Measurements from ENCODE around the gene ARSB.
"Not testable (repeated sequence)": the region's sequence is repeated elsewhere in the genome, so short reads cannot be mapped to it uniquely, and the experiment has no call there.

Gene ARSB

DNA sequence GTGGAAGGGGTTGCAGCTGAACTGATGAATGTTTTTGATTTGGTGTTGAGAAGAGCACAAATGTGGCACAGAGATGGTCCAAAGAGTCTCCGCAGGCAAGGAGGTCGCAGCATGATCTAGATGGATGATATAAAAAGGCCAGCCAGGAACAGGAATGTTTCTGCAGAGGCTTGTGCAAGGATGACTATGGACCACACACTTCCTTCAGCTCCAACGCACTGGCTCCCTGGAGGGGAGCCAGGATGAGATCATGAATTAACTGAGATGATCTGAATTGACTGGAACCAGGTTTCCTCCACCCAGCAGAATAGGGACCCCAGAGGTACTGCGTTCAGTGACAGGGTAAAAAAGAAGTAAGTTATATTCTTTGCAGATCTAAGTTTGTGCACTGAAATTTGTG, 89.0 kb downstream of the ARSB start:
- peak; percentile 51 for DNase-seq

DNA sequence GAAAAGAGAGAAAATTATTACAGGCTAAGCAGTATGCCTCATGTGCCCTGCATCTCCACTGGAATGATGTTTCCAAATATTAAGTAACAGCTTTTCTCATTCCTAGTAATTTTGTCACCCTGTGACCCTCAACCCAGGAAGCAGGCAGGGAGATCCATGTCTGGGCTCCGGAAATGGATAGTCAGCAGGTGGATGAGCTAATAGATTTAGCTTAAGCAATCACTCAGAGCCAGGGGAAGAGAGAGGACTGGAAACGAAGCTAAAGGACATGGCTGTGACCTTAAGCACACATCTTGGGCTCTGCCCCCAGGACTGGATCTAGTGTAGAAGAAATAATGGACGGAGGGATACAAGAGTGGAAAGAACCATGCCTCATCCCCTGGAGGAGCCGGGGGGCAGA, 89.5 kb downstream of the ARSB start:
- DNase-seq, result no peak

DNA sequence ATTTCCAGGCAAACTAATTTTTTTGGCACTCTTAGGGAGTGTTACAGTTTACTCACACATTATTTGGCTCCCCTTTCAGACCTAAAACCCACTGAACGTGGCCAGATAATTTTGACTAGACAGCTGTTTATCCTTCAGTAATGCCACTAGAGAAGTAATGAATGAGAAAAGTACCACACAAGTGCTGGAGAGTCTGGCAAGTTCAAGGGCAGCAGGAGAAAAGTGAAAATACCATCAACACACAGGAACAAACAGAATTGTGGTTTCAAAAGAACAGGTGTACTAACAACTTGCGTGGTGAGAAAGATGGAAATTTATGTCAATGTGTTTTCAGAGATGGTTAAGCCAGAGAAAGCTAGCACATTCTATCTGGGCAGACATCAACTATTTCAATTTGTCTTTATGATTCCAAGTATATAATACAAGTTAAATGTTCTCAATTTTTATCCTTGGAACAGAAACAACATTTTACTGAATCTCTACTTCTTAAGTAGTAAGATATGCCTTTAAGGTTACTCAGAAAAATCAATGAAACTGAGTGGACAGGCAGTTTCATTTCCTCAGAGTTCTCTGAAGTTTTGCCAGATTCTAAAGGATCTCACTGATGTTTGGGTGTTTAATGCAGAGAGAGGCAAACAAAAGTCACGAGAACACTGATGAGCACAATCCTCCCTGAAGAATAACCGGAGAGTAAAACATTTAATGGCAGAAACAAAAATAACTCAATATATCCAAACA, 91.0 kb downstream of the ARSB start:
- DNase-seq, result no peak

DNA sequence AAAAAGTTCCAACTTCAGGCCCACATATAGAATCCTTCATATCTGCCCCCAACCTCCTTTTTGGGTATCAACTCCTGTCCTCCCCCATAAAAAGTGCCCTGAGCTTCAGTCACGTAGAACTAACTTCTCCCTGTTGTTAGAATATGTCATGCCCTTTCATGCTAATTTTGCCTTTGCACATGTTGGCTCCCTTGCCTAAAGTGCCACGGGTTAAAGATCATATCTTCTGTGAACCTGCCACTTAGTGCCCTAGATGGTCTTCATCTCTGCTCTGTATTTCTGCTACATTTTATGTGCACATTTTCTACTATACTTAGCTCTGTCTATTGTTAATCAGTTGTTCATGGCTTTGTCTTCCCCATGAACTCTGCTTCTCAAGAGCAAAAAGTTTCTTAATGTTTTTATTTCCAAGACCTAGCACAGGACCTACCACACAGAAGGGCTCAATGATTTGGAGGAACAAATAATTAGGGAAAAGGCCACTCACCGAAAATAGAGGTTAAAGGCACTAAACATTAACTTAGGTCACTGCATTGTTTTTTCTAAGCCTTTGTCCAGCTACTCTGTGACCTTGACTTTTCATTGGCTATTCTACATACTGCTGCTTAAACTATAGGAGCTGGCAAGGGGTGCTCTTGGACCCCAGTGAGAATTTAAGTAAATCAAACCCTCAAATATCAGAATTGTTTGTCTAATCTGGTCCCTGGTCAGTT, 94.3 kb downstream of the ARSB start:
- no peak for DNase-seq

DNA sequence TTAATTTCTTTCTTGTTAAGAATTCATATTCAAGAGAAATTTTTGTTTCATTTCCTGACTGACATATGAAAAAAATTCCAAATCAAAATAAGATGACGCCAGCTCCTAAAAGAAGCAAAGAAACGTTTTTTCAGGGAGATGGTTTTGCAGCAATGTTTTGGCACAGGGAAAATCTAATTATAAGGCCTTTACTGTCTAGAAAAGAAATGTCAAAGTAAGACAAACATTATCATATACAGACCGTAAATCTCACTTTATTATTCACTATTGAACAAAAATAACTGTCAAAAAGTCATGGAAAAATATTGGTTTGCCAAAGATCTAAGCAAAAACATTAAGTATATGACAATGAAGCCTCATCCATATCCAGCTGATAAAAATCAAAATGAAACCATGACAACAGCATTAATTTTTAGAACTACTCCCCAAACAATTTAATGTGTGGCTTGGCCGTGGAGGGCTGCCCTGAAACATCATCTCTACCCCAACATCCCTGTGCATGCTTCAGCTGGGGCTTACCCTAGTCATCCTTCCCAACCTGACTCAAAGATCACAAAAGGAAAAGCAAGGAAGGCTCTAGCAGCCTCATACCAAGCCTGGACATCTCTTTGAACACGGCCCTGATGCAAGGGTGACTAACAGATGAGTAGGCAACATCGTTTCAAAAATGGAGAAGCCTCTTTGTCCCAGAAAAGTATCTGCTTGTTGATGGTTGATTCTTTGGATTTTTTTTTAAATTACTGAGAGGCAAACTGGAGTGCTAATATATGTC, 95.6 kb downstream of the ARSB start:
- DNase-seq, result no peak

DNA sequence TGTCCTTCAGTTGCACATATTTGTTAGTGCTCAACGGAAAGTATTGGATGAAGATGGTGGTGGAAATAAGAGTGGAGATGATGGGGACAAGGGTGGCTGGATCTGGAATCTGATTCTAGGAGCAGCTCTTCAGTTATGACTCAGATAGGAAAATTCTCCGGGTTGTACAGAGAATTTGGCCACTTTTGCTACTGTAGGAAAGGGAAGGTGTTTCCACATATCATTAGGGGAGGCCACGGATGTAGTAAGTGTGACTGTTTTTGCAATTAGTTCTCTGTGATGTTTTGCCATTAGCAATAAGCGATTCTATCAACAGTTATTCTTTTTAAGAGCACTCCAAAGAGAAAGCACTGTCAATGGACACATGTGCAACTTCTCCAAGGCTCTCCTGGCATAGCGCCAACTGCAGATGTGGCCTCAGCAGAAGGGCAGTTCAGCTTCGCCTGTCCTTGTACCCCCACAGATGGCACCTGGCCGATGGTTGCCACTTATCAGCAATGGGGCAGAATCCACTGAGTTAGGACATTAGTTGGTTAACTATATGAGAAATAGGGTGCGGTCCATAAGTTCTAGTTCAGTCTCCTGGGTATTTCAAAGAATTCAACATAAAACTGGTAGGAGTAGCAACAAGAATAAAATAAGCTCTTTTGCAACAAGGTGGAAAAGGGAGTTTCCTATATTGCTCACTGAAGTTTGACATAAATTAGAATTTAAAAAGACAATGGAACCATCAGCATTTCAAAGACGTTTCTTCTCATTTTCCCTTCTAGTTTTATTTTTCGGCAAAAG, 96.3 kb downstream of the ARSB start:
- no peak for DNase-seq

DNA sequence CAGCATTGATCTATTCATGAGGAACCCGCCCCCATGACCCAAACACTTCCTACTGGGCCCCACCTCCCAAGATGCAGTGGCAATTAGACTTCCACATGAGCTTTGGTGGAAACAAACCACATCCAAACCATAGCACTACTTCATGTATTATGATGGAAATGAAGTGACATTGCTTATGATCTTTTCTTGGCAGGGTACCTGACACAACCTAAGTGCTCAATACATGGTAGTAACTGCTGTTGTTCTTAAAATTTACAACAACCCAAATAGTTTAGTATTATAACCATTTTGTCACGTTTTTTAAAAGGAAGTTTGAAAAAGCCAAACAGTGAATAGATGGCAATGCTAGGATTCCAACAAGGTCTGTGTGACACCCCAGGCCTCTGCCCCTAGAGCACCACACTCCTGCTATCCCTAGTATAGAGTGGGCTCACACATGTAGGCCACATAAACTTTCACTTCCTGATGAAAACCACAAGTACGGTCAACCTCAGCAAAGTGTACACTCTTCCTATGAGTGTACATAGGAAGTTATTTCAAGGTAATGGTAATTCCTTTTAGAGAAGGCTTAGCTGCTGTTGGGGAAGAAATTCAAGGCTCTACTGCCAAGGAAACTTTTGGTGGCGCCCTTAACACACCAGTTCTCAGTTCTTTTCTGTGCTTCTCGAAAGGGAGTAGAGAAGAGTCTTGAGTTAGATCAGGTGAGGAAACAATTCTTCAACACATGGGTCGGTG, 97.6 kb downstream of the ARSB start:
- no peak for DNase-seq

DNA sequence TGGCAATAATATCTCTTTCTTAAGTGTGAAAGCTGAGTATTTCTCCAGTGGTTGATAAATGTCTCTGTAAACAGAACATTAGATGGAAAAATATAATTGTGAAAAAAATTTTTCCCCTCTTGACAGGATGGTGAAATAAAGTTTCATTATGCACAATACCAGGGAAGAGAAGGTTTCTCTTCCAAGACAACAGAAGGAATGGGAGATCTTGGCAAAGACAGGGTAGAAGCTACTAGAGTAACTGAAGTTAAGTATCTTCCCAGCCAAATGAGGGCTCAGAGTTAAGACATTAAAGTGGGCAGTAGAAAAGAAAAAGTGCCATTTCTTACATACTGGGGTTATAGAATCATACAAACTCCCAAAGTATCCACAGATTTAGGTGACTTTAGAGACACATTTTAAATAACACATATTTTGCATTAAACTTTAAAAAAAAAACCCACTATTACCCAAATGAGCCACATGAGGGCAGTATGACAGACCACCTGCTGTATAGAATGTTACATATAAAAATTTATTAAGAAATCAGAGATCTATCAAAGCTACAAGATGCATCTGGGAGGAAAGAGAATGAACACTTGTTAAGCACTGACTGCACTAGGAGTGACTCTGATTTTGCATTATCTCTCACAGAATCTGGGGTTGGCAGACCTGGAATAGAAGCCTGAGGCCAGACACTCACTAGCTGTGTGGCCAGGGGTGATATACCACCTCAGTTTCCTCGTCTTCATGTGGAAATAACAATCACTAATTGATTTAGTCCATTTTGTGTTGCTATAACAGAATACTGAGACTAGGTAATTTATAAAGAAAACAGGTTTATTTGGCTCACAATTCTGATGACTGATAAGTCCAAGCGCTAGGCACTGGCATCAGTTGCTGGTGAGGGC, 98.5 kb downstream of the ARSB start:
- DNase-seq, result no peak

DNA sequence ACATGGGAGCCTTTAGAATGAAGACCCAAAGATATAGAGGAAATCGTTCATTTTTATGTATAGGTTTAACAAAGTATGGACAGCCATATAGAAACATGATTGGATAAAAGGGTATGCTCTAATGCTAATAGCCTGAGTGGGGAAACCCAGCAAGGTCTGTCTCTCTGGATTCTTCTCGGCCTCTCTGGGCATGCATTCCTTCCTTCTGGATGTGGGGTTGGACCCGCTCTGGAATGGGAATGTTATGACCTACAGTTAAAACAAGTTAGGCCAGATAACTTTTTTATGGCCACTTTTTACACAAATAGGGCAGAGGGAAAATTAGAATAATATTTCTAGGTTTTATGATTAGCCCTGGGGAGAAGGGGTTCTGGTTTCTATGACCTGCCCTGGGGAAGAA, 103.2 kb downstream of the ARSB start:
- DNase-seq, result no peak

DNA sequence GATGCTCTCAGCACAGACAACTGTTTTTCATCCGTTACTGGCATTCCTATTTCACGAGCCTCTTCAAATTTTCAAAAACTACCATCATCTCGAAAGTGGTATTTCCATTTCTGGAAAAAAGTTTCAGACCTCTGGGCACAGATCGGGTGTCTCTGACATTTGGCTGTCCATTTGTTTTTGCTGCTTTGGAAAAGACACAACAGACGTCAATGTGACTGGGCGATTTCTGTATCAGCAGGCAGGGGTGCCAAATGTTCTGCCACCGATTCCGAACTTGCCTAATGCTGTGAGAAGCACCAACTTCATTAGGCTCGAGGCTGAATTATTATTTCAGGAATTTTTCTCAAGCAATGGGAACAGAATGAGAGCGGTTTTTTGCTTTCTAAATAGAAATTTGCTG, 105.6 kb downstream of the ARSB start:
- no peak for DNase-seq

DNA sequence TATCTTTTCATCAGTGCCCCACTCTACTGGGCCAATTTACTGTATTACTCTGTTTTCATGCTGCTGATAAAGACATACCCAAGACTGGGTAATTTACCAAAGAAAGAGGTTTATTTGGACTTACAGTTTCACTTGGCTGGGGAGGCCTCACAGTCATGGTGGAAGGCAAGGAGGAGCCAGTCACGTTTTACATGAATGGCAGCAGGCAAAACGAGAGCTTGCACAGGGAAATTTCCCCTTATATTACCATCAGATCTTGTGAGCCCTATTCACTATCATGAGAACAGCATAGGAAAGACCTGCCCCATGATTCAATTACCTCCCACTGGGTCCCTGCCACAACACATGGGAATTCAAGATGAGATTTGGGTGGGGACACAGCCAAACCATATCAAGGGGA, 119.0 kb downstream of the ARSB start:
- not testable (repeated sequence) for DNase-seq

DNA sequence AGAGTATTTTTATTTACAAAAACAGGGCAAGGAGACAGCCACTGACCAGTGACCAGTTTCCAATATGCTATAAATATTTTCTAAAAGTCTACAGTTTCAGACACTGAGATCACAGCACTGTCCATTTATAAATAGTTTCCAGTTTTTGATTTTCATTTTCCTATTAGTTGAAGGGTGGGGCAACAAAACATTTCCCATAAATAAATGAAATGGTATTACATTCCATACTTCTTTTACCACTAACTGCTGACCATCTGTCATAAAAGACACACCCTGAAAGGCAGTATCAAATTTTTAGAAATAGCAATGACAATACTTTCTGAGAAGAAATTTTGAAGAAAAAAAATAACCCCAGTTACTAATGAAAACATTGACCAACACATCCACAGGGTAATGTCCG, 126.7 kb downstream of the ARSB start:
- DNase-seq, result no peak

DNA sequence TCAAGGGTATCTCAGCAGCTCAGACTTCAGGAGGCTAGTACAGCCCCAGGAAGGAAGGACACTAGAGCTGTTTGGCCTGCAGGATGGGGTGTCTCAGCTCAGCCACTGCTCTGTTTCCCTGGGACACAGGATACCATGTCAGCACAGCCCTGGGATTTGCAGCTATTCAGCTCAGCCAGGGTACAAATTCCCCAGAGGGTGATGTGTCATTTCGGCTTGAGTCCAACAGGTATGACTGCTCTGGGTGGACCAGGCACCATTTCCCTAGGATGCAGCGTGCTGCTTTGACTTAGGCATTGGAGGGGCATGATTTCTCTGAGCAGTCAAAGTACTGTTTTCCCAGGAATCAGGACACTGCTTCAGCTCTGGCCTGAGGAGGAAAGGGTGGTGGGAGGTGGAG, 130.1 kb downstream of the ARSB start:
- no peak for DNase-seq

DNA sequence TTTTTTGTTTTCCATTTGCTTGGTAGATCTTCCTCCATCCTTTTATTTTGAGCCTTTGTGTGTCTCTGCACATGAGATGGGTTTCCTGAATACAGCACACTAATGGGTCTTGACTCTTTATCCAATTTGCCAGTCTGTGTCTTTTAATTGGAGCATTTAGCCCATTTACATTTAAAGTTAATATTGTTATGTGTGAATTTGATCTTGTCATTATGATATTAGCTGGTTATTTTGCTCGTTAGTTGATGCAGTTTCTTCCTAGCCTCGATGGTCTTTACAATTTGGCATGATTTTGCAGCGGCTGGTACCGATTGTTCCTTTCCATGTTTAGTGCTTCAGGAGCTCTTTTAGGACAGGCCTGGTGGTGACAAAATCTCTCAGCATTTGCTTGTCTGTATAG, 133.2 kb downstream of the ARSB start:
- DNase-seq, result not testable (repeated sequence)

DNA sequence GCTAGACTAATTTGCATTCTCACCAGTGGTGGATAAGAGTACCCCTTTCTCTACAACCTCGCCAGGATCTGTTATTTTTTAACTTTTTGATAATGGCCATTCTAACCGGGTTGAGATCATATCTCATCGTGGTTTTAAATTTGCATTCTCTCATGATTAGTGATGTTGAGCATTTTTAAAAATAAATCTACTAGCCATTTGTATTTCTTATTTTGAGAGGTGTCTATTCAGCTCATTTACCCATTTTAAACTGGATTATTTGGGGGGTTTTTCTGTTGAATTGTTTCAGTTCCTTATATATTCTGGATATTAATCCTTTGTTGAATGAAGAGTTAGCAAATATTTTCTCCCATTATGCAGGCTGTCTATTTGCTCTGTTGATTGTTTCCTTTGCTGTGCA, 139.6 kb downstream of the ARSB start:
- DNase-seq, result no peak

DNA sequence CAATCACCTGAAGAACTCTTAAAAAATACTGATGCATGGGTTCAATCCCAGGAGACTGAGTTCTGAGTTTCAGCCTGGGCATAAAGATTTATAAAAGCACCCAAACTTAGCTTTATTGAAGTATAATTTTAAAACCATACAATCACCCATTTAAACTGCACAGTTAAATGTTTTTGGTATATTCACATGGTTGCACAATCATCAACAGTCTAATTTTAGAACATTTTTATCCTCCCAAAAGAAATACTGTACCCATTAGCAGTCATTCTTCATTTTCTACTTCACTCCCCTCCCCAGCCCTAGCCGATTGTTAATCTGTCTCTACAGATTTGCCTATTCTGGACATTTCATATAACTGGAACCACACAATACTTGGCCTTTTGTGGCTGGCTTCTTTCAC, 141.7 kb downstream of the ARSB start:
- no peak for DNase-seq

DNA sequence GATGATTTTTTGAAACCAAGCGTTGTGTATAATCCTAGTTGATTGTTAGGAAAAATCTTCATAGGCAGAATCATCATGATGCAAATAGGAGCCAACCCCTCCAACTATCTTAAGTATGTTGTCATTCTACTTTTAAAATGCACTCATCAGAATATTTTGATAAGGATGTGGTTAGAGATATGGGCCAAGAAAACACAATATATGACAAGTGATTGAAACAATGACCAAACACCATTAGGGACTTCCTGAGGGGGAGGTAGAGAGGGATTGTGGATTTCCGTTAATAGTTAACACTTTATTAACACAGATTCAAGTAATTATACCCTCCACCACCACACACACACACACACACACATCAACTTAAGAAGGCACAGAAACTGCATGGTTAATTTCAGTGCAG, 143.3 kb downstream of the ARSB start:
- DNase-seq, result no peak

DNA sequence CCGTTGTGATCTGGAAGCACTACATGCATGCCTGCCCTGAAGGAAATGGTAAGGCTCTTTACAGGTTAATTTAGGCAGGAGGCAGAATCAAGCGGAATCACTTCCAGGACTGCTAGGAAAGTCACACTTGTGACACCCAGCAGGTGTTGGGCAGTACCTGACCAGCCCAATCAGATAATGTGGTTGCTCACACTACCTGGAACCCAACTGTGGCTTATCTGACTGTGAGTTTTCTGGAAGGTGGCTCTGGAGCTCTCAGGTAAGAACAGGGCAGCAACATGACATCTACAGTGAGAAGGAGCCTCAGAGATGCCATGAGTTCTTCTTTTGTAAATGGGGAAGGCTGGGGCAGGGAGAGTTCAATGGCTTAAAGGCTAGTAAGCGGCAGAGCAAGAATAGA, 146.4 kb downstream of the ARSB start:
- DNase-seq, result no peak

DNA sequence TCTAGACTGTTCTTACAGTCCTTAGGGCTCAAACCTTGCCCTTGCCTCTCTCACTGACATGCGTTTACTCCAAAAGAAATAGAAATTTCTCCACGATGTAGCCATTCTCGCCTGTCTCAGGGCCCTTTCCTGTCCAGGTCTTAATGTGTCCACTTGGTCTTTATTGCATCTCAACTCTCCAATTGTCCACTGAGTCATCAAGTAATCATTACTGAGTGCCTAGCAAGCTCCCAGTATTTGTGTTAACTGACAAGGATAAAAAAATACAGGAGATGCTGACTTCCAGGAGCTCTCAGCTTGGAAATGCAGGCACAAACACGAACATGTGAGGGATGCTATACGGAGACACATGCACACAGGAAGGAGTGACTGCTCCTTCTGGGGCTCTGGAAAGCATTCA, 147.3 kb downstream of the ARSB start:
- no peak for DNase-seq

DNA sequence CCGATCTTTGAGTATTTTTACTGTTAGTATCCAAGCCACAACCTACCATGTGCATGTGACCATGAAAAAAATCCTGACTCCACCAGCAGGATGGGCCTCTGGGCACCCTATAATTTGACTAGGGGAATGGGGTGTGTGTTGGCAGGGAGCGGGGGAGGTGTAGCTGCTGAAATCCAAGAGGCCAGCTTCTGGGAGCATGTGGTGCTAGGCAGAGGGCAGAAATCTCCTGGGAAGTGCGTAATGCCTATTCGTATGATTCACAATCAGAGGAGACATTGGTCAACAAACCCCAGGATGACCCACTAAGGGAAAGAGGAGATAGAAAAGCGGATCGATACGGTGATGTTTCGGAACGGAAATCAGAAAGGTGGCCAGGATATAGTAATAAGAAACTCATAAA, 149.9 kb downstream of the ARSB start:
- no peak for DNase-seq

DNA sequence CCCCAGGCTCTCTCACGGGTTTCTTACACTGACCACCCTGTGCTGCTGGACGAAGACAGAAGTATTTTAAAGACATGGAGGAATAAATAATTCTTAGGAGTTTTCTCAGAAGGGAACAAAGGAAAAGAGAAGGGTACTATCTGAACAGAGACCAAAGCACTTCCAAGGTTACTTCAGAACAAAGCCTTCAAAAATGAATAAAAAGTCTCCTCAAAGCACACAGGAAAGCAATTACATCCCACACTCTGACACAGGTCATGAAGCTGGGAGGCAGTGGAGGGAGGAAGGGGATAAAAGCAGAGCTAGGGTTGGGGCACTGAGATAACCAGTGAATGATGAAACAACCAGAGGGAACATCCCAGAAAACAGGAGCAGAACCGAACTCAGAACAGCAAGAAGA, 151.8 kb downstream of the ARSB start:
- DNase-seq, result no peak
